Measurements from ENCODE around the gene SPAG16.

SPAG16 gene

DNA sequence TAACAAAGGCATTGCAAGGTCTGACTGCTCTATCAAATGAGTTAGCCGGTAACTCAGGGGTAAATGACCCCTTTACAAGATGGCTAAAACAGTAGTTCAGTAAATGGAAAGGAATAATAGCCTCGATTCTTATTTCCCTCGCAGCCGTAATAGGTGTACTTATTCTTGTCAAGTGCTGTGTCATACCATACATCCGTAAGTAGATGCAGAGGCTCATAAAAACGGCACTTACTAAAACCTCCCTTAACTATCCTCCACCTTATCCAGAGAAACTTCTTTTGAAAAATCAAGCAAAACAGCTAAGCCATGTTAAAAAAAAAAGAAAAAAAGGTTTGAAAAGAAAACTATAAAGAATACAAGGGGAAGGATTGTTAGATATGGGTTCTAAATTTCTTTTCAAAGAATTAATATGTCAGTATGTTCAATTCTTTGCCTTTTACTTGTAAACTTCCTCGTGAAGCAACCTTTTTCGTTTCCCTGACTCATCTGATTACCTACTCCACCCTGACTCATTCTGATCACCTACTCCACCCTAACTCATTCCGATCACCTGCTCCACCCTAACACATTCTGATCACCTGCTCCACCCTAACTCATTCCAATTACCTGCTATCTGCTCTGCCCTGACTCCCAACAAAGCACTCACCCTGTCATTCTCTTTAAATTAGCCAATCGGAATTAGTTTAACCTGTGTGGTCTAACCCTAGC lies 127.5 kb downstream of the SPAG16 start:
- no peak overlapping the region for H3K9ac ChIP-seq (ENCODE audit: low read length)
- H3K9me2 ChIP-seq (replicated peaks; ENCODE audit: insufficient read depth, low read length), result no peaks in the 10 kb centered on the region
- no peak overlapping the region for H2AFZ ChIP-seq (ENCODE audit: low read depth, low read length, severe bottlenecking)
- H3F3A ChIP-seq (ENCODE audit: insufficient read depth), result no peaks in the 10 kb centered on the region
- H4K20me1 ChIP-seq (ENCODE audit: low read depth, low read length), result no peaks in the 10 kb centered on the region
- TF ChIP-seq, protein P1, sequence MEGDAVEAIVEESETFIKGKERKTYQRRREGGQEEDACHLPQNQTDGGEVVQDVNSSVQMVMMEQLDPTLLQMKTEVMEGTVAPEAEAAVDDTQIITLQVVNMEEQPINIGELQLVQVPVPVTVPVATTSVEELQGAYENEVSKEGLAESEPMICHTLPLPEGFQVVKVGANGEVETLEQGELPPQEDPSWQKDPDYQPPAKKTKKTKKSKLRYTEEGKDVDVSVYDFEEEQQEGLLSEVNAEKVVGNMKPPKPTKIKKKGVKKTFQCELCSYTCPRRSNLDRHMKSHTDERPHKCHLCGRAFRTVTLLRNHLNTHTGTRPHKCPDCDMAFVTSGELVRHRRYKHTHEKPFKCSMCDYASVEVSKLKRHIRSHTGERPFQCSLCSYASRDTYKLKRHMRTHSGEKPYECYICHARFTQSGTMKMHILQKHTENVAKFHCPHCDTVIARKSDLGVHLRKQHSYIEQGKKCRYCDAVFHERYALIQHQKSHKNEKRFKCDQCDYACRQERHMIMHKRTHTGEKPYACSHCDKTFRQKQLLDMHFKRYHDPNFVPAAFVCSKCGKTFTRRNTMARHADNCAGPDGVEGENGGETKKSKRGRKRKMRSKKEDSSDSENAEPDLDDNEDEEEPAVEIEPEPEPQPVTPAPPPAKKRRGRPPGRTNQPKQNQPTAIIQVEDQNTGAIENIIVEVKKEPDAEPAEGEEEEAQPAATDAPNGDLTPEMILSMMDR (IDR thresholded peaks at IDR 0.05; ENCODE audit: insufficient read depth, low read length, poor library complexity, severe bottlenecking), result no peak
- TF ChIP-seq EZH2phosphoT487 (conservative IDR thresholded peaks at IDR 0.05; ENCODE audit: low read length), result no peak
- no peak overlapping the region for H3K4me2 ChIP-seq (ENCODE audit: low read depth, low read length, poor library complexity, severe bottlenecking)
- no peaks in the 10 kb centered on the region for H3K27me3 ChIP-seq (ENCODE audit: low read length)
- H3K27ac ChIP-seq (ENCODE audit: low read depth, low read length), result no peak overlapping the region
- H3K4me3 ChIP-seq (ENCODE audit: insufficient read depth, low read length, poor library complexity, severe bottlenecking), result no peak overlapping the region
- H3K9me3 ChIP-seq (ENCODE audit: insufficient read depth, low read length), result no peaks in the 10 kb centered on the region
- no peaks in the 10 kb centered on the region for H3K79me2 ChIP-seq (ENCODE audit: insufficient read depth, low read length)
- no peaks in the 10 kb centered on the region for H3K36me3 ChIP-seq (ENCODE audit: low read length)

DNA sequence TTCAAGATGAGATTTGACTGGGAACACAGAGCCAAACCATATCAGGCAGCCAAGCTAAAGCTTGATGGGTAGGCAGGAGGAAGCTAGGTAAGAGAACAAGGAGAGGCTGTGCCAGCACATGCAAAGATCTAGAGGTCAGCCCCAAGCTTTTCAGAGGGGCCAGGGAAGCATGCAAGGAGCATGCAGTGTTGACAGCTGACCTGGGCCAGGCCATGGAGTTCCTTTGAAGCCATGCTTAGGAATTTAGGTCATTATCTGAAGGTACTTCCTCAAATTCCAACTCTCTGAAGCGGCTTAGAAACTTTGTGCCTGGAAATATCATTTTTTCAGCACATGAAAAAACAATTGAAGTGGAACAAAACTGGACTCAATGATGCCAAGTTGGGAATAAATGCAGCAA lies 130.8 kb downstream of the SPAG16 start:
- no peak overlapping the region for H3K9ac ChIP-seq (ENCODE audit: low read length)
- no peaks in the 10 kb centered on the region for H4K20me1 ChIP-seq (ENCODE audit: low read depth, low read length)
- H3K4me3 ChIP-seq (ENCODE audit: insufficient read depth, low read length, poor library complexity, severe bottlenecking), result no peak overlapping the region
- H3K9me2 ChIP-seq (replicated peaks; ENCODE audit: insufficient read depth, low read length), result no peaks in the 10 kb centered on the region
- no peaks in the 10 kb centered on the region for H3K9me3 ChIP-seq (ENCODE audit: insufficient read depth, low read length)
- H3K79me2 ChIP-seq (ENCODE audit: insufficient read depth, low read length), result no peaks in the 10 kb centered on the region
- no peaks in the 10 kb centered on the region for H3F3A ChIP-seq (ENCODE audit: insufficient read depth)
- no peaks in the 10 kb centered on the region for H3K27me3 ChIP-seq (ENCODE audit: low read length)
- TF ChIP-seq, protein P1 (IDR thresholded peaks at IDR 0.05; ENCODE audit: insufficient read depth, low read length, poor library complexity, severe bottlenecking), result no peak
- TF ChIP-seq EZH2phosphoT487 (conservative IDR thresholded peaks at IDR 0.05; ENCODE audit: low read length), result no peak
- H3K36me3 ChIP-seq (ENCODE audit: low read length), result no peaks in the 10 kb centered on the region
- no peak overlapping the region for H3K4me2 ChIP-seq (ENCODE audit: low read depth, low read length, poor library complexity, severe bottlenecking)
- H2AFZ ChIP-seq (ENCODE audit: low read depth, low read length, severe bottlenecking), result no peak overlapping the region
- H3K27ac ChIP-seq (ENCODE audit: low read depth, low read length), result no peak overlapping the region

DNA sequence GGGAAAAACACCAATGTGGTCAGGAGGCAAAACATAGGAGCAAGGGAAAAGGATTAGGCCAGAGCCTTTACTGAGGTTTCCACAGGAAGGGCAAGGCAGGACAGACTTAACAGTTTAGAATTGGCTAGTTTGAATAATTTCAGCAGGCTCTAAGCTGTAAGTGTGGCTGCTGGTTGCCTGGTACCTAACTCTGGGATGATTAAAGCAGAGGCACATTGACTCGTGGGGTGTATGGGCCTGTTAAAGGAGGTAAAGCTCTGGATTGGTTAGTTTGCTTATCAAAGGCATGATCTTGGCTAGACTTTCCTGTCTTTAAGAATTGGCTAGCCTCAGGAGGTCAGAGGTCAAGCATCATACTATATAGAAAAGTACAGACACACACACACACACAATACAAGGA lies 132.6 kb downstream of the SPAG16 start:
- H3K9me3 ChIP-seq (ENCODE audit: insufficient read depth, low read length), result no peaks in the 10 kb centered on the region

More for the DNA sequence above, 132.6 kb downstream of the SPAG16 start:
- H3K4me3 ChIP-seq (ENCODE audit: insufficient read depth, low read length, poor library complexity, severe bottlenecking), result no peak overlapping the region
- no peak for TF ChIP-seq EZH2phosphoT487 (conservative IDR thresholded peaks at IDR 0.05; ENCODE audit: low read length)
- TF ChIP-seq, protein P1 (IDR thresholded peaks at IDR 0.05; ENCODE audit: insufficient read depth, low read length, poor library complexity, severe bottlenecking), result no peak
- no peaks in the 10 kb centered on the region for H4K20me1 ChIP-seq (ENCODE audit: low read depth, low read length)
- H3K9me2 ChIP-seq (replicated peaks; ENCODE audit: insufficient read depth, low read length), result no peaks in the 10 kb centered on the region
- H2AFZ ChIP-seq (ENCODE audit: low read depth, low read length, severe bottlenecking), result no peak overlapping the region
- no peak overlapping the region for H3K9ac ChIP-seq (ENCODE audit: low read length)
- no peaks in the 10 kb centered on the region for H3K36me3 ChIP-seq (ENCODE audit: low read length)
- H3K27ac ChIP-seq (ENCODE audit: low read depth, low read length), result no peak overlapping the region
- H3F3A ChIP-seq (ENCODE audit: insufficient read depth), result no peaks in the 10 kb centered on the region
- no peak overlapping the region for H3K4me2 ChIP-seq (ENCODE audit: low read depth, low read length, poor library complexity, severe bottlenecking)
- H3K79me2 ChIP-seq (ENCODE audit: insufficient read depth, low read length), result no peaks in the 10 kb centered on the region
- H3K27me3 ChIP-seq (ENCODE audit: low read length), result no peaks in the 10 kb centered on the region
